AG08395 (cell line): ENCODE data around the gene CCDC121.
"Not testable (repeated sequence)": the region's sequence is repeated elsewhere in the genome, so short reads cannot be mapped to it uniquely, and the experiment has no call there.

Experiments
- DNase-seq: peaks from one replicate; pipeline ENCODE4 v3.0.0; 2012; ENCODE audit warnings: mixed read lengths, low spot score

CCDC121 gene

DNA sequence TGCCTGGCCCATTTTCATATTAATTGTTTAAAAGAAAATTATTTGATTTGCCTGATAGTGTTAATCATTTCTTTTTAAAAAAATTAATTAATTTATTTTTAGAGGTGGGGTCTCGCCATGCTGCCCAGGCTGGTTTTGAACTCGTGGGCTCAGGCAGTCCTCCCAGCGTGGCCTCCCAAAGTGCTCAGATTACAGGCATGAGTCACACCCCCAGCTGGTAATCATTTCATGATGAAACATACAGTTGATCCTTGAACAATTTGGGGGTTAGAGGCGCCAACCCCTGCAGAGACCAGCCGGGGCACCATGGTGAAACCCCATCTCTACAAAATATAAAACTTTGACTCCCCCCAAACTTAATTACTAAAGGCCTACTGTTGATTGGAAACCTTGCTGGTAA lies 8.0 kb upstream of the CCDC121 start:
- DNase-seq = no peak

- no peak for DNase-seq
Observed at GRCh38 chr2:27634291-27634690, 5.5 kb upstream of the CCDC121 start.

DNA sequence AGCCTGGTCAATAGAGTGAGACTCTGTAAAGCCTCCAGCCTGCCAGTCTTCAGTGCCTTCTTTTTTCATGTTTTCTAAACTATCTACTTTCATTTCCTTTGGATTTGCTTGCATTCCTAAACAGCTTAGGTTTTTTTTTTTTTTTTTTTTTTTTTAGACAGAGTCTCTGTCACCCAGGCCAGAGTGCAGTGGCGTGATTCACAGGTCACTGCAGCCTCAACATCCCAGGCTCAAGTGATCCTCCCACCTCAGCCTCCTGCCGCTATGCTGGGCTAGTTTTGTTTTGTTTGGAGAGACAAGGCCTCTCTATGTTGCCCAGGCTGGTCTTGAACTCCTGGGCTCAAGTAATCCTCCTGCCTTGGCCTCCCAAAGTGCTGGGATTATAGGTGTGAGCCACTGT lies 1.4 kb upstream of the CCDC121 start:
- DNase-seq = not testable (repeated sequence)

DNA sequence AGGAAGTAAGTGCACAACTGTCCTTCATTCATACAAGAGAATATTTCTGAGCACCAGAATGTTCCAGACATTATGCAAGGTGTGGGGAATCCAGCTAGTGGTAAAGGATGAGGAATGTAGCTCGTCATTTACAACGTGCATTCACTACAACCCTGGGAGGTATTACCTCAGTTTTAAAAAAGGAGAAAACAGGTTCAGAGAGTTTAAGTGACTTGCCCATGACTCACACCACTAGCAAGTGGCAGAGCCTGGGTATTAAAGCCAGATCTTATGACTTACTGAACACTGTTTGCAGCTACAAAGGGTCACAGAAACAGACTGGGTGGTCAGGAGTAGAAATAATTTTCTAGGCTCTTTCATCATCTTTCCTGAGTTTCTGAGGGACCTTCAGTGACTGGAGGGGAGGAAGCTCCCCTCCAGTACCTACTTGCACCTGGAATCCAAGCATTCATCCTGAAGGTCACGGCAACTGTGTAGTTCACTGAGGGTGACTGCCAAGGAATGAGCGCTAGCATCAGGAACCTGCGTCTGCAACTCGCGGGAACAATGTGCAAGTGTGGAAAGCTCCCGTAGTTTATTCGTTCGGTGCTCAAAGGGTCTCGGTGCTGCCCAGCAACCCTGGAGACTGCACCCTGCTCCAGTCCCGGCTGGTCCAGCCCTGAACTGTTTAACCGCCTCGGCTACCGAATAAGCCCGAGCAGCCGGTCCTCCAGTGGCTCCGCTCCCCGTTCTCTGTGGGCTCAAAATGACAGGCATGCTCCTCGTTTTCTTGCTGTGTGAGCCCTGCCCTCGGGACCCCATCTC lies 647 bp downstream of the CCDC121 start:
- DNase-seq = peak; percentile 68

- DNase-seq = not testable (repeated sequence)
Observed at GRCh38 chr2:27626921-27627320, 1.9 kb downstream of the CCDC121 start.

- not testable (repeated sequence) for DNase-seq
Observed at GRCh38 chr2:27626323-27626722, 2.5 kb downstream of the CCDC121 start.

GRCh38 chr2:27624943-27625342 lies 3.9 kb downstream of the CCDC121 start:
- DNase-seq = no peak

GRCh38 chr2:27622921-27623384 lies 5.9 kb downstream of the CCDC121 start:
- DNase-seq = peak; percentile 68

GRCh38 chr2:27621524-27621923 lies 7.3 kb downstream of the CCDC121 start:
- no peak for DNase-seq

GRCh38 chr2:27615316-27615715 lies 13.5 kb downstream of the CCDC121 start:
- DNase-seq = no peak

GRCh38 chr2:27613985-27614384 lies 14.8 kb downstream of the CCDC121 start:
- no peak for DNase-seq

GRCh38 chr2:27606611-27607010 lies 22.2 kb downstream of the CCDC121 start:
- no peak for DNase-seq

- DNase-seq = peak; percentile 8
Observed at GRCh38 chr2:27596627-27597026, 32.2 kb downstream of the CCDC121 start.

DNA sequence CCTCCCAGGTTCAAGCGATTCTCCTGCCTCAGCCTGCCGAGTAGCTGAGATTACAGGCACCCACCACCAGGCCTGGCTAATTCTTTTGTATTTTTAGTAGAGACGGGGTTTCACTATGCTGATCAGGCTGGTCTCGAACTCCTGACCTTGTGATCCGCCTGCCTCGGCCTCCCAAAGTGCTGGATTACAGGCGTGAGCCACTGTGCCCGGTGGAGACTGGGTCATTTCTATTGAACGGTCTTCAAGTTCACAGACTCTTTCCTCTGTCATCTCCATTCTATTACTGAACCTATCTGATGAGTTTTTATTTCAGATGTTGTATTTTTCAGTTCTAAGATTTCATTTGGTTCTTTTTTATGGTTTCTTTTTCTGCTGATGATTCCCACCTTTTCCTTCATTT lies 33.4 kb downstream of the CCDC121 start:
- not testable (repeated sequence) for DNase-seq

DNA sequence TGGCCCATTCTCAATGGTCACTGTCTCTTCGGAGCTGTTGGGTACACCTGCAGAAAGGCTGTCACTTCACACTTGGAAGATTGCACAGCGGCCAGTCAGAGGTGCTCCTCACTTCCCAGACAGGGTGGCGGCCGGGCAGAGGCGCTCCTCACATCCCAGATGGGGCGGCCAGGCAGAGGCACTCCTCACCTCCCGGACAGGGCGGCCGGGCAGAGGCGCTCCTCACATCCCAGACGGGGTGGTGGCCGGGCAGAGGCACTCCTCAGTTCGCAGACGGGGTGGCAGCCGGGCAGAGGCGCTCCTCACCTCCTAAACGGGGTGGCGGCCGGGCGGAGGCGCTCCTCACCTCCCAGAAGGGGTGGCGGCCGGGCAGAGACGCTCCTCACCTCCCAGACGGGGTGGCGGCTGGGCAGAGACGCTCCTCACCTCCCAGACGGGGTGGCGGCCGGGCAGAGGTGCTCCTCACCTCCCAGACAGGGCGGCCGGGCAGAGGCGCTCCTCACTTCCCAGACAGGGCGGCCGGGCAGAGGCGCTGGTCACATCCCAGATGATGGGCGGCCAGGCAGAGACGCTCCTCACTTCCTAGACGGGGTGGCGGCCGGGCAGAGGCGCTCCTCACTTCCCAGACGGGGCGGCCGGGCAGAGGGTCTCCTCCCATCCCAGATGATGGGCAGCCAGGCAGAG lies 34.6 kb downstream of the CCDC121 start:
- not testable (repeated sequence) for DNase-seq

DNA sequence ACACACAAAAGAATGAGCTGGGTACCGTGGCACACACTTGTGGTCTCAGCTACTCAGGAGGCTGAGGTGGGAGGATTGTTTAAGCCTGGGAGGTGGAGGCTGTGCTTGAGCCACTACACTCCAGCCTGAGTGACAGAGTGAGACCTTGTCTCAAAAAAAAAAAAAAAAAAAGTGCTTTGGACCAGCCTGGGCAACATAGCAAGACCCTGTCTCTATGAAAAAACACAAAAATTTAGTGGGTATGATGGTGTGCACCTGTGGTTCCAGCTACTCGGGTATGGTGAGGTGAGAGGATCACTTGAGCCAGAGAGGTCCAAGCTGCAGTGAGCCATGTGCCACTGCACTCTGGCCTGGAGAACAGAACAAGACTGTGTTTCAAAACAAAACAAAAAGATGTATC lies 35.6 kb downstream of the CCDC121 start:
- DNase-seq = no peak

- DNase-seq = no peak
Observed at GRCh38 chr2:27591745-27592144, 37.1 kb downstream of the CCDC121 start.

DNA sequence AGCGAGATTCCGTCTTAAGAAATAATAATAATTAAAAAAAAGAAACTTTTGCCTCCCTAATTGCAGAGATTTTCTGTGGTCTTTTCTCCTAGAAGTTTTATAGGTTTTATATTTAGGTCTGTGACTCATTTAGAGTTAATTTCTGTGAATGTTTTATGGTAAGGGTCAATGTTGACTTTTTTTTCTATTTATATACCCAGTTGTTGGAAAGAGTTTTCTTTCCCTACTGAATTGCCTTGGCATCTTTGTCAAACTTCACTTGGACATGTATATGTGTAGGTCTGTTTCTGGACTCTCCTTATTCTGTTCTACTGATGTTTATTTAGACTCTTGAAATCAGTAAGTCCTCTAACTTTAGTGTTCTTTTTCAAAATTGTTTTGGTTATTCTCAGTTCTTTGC lies 40.5 kb downstream of the CCDC121 start:
- DNase-seq = no peak

- no peak for DNase-seq
Observed at GRCh38 chr2:27587025-27587424, 41.8 kb downstream of the CCDC121 start.

GRCh38 chr2:27584597-27584996 lies 44.2 kb downstream of the CCDC121 start:
- no peak for DNase-seq

GRCh38 chr2:27583390-27583915 lies 45.4 kb downstream of the CCDC121 start:
- DNase-seq = no peak

GRCh38 chr2:27582695-27583389 lies 46.0 kb downstream of the CCDC121 start, which contains the start of gene ZNF512:
TSS of gene ZNF512 (plus strand) at chr2:27583042. CDS start at chr2:27583113, 71 bp downstream.
- peak; percentile 94 for DNase-seq
